Measurements from ENCODE around the gene MYOZ1. TPM values are rescaled to one million over a fixed set of nuclear protein-coding genes. Genes with fewer than 3 reads are reported as not detected.
A peak's percentile ranks its signal among the peaks of the same experiment; 100 is the strongest.
"Not testable (repeated sequence)": the region's sequence is repeated elsewhere in the genome, so short reads cannot be mapped to it uniquely, and the experiment has no call there.

MYOZ1 gene
- polyA plus RNA-seq, 2 donors = 0.89 to 3.1 TPM

- H3K9me3 ChIP-seq (ENCODE audit: control insufficient read depth in 2 of 2, insufficient read depth in 1 of 2, low read depth in 1 of 2, low read length in 1 of 2); H3K36me3 ChIP-seq (ENCODE audit: control insufficient read depth in 2 of 2, insufficient read depth in 2 of 2, low read length in 1 of 2); H3K27me3 ChIP-seq (ENCODE audit: control insufficient read depth in 1 of 2, insufficient read depth in 2 of 2, low read length in 2 of 2); H3K4me1 ChIP-seq (ENCODE audit: control insufficient read depth in 2 of 2, insufficient read depth in 2 of 2, low read length in 1 of 2); H3K4me3 ChIP-seq (ENCODE audit: low read depth in 1 of 2, low read length in 2 of 2): not testable (repeated sequence)
- 71 to 73% methylated on average over 10 of the region's 10 CpGs for WGBS, 2 donors
- H3K27ac ChIP-seq (ENCODE audit: low read depth in 2 of 2, low read length in 1 of 2) = peak overlapping the region in 1 of 2 donors; percentile 17
Observed at GRCh38 chr10:73663621-73664020, 22.3 kb upstream of the MYOZ1 start.

GRCh38 chr10:73662705-73663104 lies 21.4 kb upstream of the MYOZ1 start:
- not testable (repeated sequence) for H3K27ac ChIP-seq (ENCODE audit: low read depth in 2 of 2, low read length in 1 of 2); H3K4me3 ChIP-seq (ENCODE audit: low read depth in 1 of 2, low read length in 2 of 2); H3K36me3 ChIP-seq (ENCODE audit: control insufficient read depth in 2 of 2, insufficient read depth in 2 of 2, low read length in 1 of 2); H3K27me3 ChIP-seq (ENCODE audit: control insufficient read depth in 1 of 2, insufficient read depth in 2 of 2, low read length in 2 of 2); H3K4me1 ChIP-seq (ENCODE audit: control insufficient read depth in 2 of 2, insufficient read depth in 2 of 2, low read length in 1 of 2); H3K9me3 ChIP-seq (ENCODE audit: control insufficient read depth in 2 of 2, insufficient read depth in 1 of 2, low read depth in 1 of 2, low read length in 1 of 2)
- WGBS, 2 donors = 84 to 87% methylated on average over 7 of the region's 7 CpGs

GRCh38 chr10:73655990-73656298 lies 14.7 kb upstream of the MYOZ1 start, which contains the start of gene SYNPO2L:
SYNPO2L (minus strand) TSS chr10:73656029; CDS start chr10:73655922, 107 bp downstream.
- no peak within 1 kb of the TSS for H3K4me3 ChIP-seq (ENCODE audit: low read depth in 1 of 2, low read length in 2 of 2)
- 74 to 76% methylated on average over 5 of the region's 5 CpGs for WGBS, 2 donors
- H3K27ac ChIP-seq (ENCODE audit: low read depth in 2 of 2, low read length in 1 of 2) = peak within 1 kb of the TSS; percentile 10 to 33
- no peaks in the 10 kb centered on the region for H3K27me3 ChIP-seq (ENCODE audit: control insufficient read depth in 1 of 2, insufficient read depth in 2 of 2, low read length in 2 of 2)
- no peaks in the 10 kb centered on the region for H3K9me3 ChIP-seq (ENCODE audit: control insufficient read depth in 2 of 2, insufficient read depth in 1 of 2, low read depth in 1 of 2, low read length in 1 of 2)
- no peaks in the 10 kb centered on the region for H3K4me1 ChIP-seq (ENCODE audit: control insufficient read depth in 2 of 2, insufficient read depth in 2 of 2, low read length in 1 of 2)
- H3K36me3 ChIP-seq (ENCODE audit: control insufficient read depth in 2 of 2, insufficient read depth in 2 of 2, low read length in 1 of 2) = no peaks in the 10 kb centered on the region

GRCh38 chr10:73655257-73655989 lies 14.1 kb upstream of the MYOZ1 start:
- no peaks in the 10 kb centered on the region for H3K36me3 ChIP-seq (ENCODE audit: control insufficient read depth in 2 of 2, insufficient read depth in 2 of 2, low read length in 1 of 2)
- no peak overlapping the region for H3K4me3 ChIP-seq (ENCODE audit: low read depth in 1 of 2, low read length in 2 of 2)
- no peaks in the 10 kb centered on the region for H3K27me3 ChIP-seq (ENCODE audit: control insufficient read depth in 1 of 2, insufficient read depth in 2 of 2, low read length in 2 of 2)
- H3K27ac ChIP-seq (ENCODE audit: low read depth in 2 of 2, low read length in 1 of 2) = peak overlapping the region; percentile 10 to 33
- WGBS, 2 donors = 68 to 71% methylated on average over 12 of the region's 12 CpGs
- H3K4me1 ChIP-seq (ENCODE audit: control insufficient read depth in 2 of 2, insufficient read depth in 2 of 2, low read length in 1 of 2) = no peaks in the 10 kb centered on the region
- no peaks in the 10 kb centered on the region for H3K9me3 ChIP-seq (ENCODE audit: control insufficient read depth in 2 of 2, insufficient read depth in 1 of 2, low read depth in 1 of 2, low read length in 1 of 2)

- no peaks in the 10 kb centered on the region for H3K9me3 ChIP-seq (ENCODE audit: control insufficient read depth in 2 of 2, insufficient read depth in 1 of 2, low read depth in 1 of 2, low read length in 1 of 2)
- no peaks in the 10 kb centered on the region for H3K4me1 ChIP-seq (ENCODE audit: control insufficient read depth in 2 of 2, insufficient read depth in 2 of 2, low read length in 1 of 2)
- H3K4me3 ChIP-seq (ENCODE audit: low read depth in 1 of 2, low read length in 2 of 2) = no peak overlapping the region
- no peaks in the 10 kb centered on the region for H3K36me3 ChIP-seq (ENCODE audit: control insufficient read depth in 2 of 2, insufficient read depth in 2 of 2, low read length in 1 of 2)
- H3K27me3 ChIP-seq (ENCODE audit: control insufficient read depth in 1 of 2, insufficient read depth in 2 of 2, low read length in 2 of 2) = no peaks in the 10 kb centered on the region
- WGBS, 2 donors = 65 to 74% methylated on average over 3 of the region's 3 CpGs
- H3K27ac ChIP-seq (ENCODE audit: low read depth in 2 of 2, low read length in 1 of 2) = no peak overlapping the region
Observed at GRCh38 chr10:73653701-73654100, 12.4 kb upstream of the MYOZ1 start.

- 84 to 89% methylated on average over 11 of the region's 11 CpGs for WGBS, 2 donors
- Histone ChIP-seq H3K36me3 (ENCODE audit: control insufficient read depth in 2 of 2, insufficient read depth in 2 of 2, low read length in 1 of 2) (no peaks in the 10 kb centered on the region), H3K27ac (ENCODE audit: low read depth in 2 of 2, low read length in 1 of 2) (no peak overlapping the region), H3K4me1 (ENCODE audit: control insufficient read depth in 2 of 2, insufficient read depth in 2 of 2, low read length in 1 of 2) (no peaks in the 10 kb centered on the region), H3K27me3 (ENCODE audit: control insufficient read depth in 1 of 2, insufficient read depth in 2 of 2, low read length in 2 of 2) (no peaks in the 10 kb centered on the region), H3K9me3 (ENCODE audit: control insufficient read depth in 2 of 2, insufficient read depth in 1 of 2, low read depth in 1 of 2, low read length in 1 of 2) (no peaks in the 10 kb centered on the region), H3K4me3 (ENCODE audit: low read depth in 1 of 2, low read length in 2 of 2) (no peak overlapping the region)
Observed at GRCh38 chr10:73653195-73653594, 11.9 kb upstream of the MYOZ1 start.

GRCh38 chr10:73650537-73651331 lies 9.5 kb upstream of the MYOZ1 start:
- no peaks in the 10 kb centered on the region for H3K36me3 ChIP-seq (ENCODE audit: control insufficient read depth in 2 of 2, insufficient read depth in 2 of 2, low read length in 1 of 2)
- H3K27ac ChIP-seq (ENCODE audit: low read depth in 2 of 2, low read length in 1 of 2) = no peak overlapping the region
- 71 to 72% methylated on average over 5 of the region's 5 CpGs for WGBS, 2 donors
- peaks cover 0 to 3% of the 10 kb centered on the region in 2 donors for H3K4me1 ChIP-seq (ENCODE audit: control insufficient read depth in 2 of 2, insufficient read depth in 2 of 2, low read length in 1 of 2)
- no peaks in the 10 kb centered on the region for H3K9me3 ChIP-seq (ENCODE audit: control insufficient read depth in 2 of 2, insufficient read depth in 1 of 2, low read depth in 1 of 2, low read length in 1 of 2)
- H3K27me3 ChIP-seq (ENCODE audit: control insufficient read depth in 1 of 2, insufficient read depth in 2 of 2, low read length in 2 of 2) = no peaks in the 10 kb centered on the region
- no peak overlapping the region for H3K4me3 ChIP-seq (ENCODE audit: low read depth in 1 of 2, low read length in 2 of 2)

- Histone ChIP-seq H3K4me1 (ENCODE audit: control insufficient read depth in 2 of 2, insufficient read depth in 2 of 2, low read length in 1 of 2) (peaks cover 0 to 3% of the 10 kb centered on the region in 2 donors), H3K36me3 (ENCODE audit: control insufficient read depth in 2 of 2, insufficient read depth in 2 of 2, low read length in 1 of 2) (no peaks in the 10 kb centered on the region), H3K27me3 (ENCODE audit: control insufficient read depth in 1 of 2, insufficient read depth in 2 of 2, low read length in 2 of 2) (no peaks in the 10 kb centered on the region), H3K27ac (ENCODE audit: low read depth in 2 of 2, low read length in 1 of 2) (no peak overlapping the region), H3K9me3 (ENCODE audit: control insufficient read depth in 2 of 2, insufficient read depth in 1 of 2, low read depth in 1 of 2, low read length in 1 of 2) (no peaks in the 10 kb centered on the region), H3K4me3 (ENCODE audit: low read depth in 1 of 2, low read length in 2 of 2) (no peak overlapping the region)
- WGBS, 2 donors = 84 to 96% methylated on average over 6 of the region's 6 CpGs
Observed at GRCh38 chr10:73649876-73650536, 8.7 kb upstream of the MYOZ1 start.

GRCh38 chr10:73648975-73649829 lies 7.9 kb upstream of the MYOZ1 start:
- Histone ChIP-seq H3K4me3 (ENCODE audit: low read depth in 1 of 2, low read length in 2 of 2) (no peak overlapping the region), H3K9me3 (ENCODE audit: control insufficient read depth in 2 of 2, insufficient read depth in 1 of 2, low read depth in 1 of 2, low read length in 1 of 2) (no peaks in the 10 kb centered on the region), H3K36me3 (ENCODE audit: control insufficient read depth in 2 of 2, insufficient read depth in 2 of 2, low read length in 1 of 2) (no peaks in the 10 kb centered on the region), H3K27ac (ENCODE audit: low read depth in 2 of 2, low read length in 1 of 2) (no peak overlapping the region), H3K27me3 (ENCODE audit: control insufficient read depth in 1 of 2, insufficient read depth in 2 of 2, low read length in 2 of 2) (no peaks in the 10 kb centered on the region), H3K4me1 (ENCODE audit: control insufficient read depth in 2 of 2, insufficient read depth in 2 of 2, low read length in 1 of 2) (peaks cover 0 to 3% of the 10 kb centered on the region in 2 donors)
- 65 to 77% methylated on average over 4 of the region's 4 CpGs for WGBS, 2 donors
